CD4-positive, alpha-beta T cell treated with Interleukin-10 for 1 hour (primary cell): ENCODE results near the gene CDH26.

ENCODE experiments used
- DNase-seq: peaks from one replicate; pipeline ENCODE4 v3.0.0-alpha.2; 2020

The CDH26 gene

GRCh38 chr20:59958123-59958522 lies at the start of gene CDH26:
Gene CDH26, plus strand, starts transcription at chr20:59958423. Its CDS starts 304 bp downstream, at chr20:59958727.
- DNase-seq = no peak

- DNase-seq = no peak
Observed at GRCh38 chr20:59908855-59909254, 49.4 kb upstream of the CDH26 start.

- DNase-seq = no peak
Observed at GRCh38 chr20:59911041-59911440, 47.2 kb upstream of the CDH26 start.

- no peak for DNase-seq
Observed at GRCh38 chr20:59912609-59913008, 45.6 kb upstream of the CDH26 start.

- no peak for DNase-seq
Observed at GRCh38 chr20:59920944-59921343, 37.3 kb upstream of the CDH26 start.

GRCh38 chr20:59923514-59923913 lies 34.7 kb upstream of the CDH26 start:
- no peak for DNase-seq

- no peak for DNase-seq
Observed at GRCh38 chr20:59925359-59925758, 32.9 kb upstream of the CDH26 start.

GRCh38 chr20:59925899-59926298 lies 32.3 kb upstream of the CDH26 start:
- DNase-seq = no peak

- DNase-seq = no peak
Observed at GRCh38 chr20:59931511-59932312, 26.5 kb upstream of the CDH26 start.

- no peak for DNase-seq
Observed at GRCh38 chr20:59932616-59933295, 25.5 kb upstream of the CDH26 start.

GRCh38 chr20:59933296-59933848 lies 24.9 kb upstream of the CDH26 start, which contains the start of gene SYCP2:
Gene SYCP2, minus strand, starts transcription at chr20:59933637. Its CDS starts 11,224 bp downstream, at chr20:59922413.
- peak; percentile 71 for DNase-seq

GRCh38 chr20:59933849-59934585 lies 24.2 kb upstream of the CDH26 start:
- peak; percentile 82 for DNase-seq

- DNase-seq = no peak
Observed at GRCh38 chr20:59935457-59936185, 22.6 kb upstream of the CDH26 start.

GRCh38 chr20:59936409-59936808 lies 21.8 kb upstream of the CDH26 start:
- DNase-seq = no peak

- no peak for DNase-seq
Observed at GRCh38 chr20:59937150-59937549, 21.1 kb upstream of the CDH26 start.

- no peak for DNase-seq
Observed at GRCh38 chr20:59938221-59938620, 20.0 kb upstream of the CDH26 start.

- no peak for DNase-seq
Observed at GRCh38 chr20:59938696-59939051, 19.5 kb upstream of the CDH26 start.

- DNase-seq = no peak
Observed at GRCh38 chr20:59939052-59939878, 19.0 kb upstream of the CDH26 start.

- no peak for DNase-seq
Observed at GRCh38 chr20:59939879-59940128, 18.4 kb upstream of the CDH26 start.

- peak; percentile 89 for DNase-seq
Observed at GRCh38 chr20:59940129-59940955, 17.9 kb upstream of the CDH26 start, which contains the start of the genes FAM217B and PPP1R3D. Gene FAM217B, plus strand, starts transcription at chr20:59940389. Its CDS starts 3,555 bp downstream, at chr20:59943944. Gene PPP1R3D, minus strand, starts transcription at chr20:59940305. Its CDS starts 374 bp downstream, at chr20:59939931.

GRCh38 chr20:59940956-59941294 lies 17.3 kb upstream of the CDH26 start:
- DNase-seq = no peak
